K562 (cell line): ENCODE data around the gene ME3.

Experiments
- BCLAF1 ChIP-seq, 2 experiments: fragments of 450-650 bp in 1 of 2; IDR thresholded peaks; 2 replicates each; pipeline ENCODE4 v1.6.1; 2011 to 2017; ENCODE audit warnings: low read depth in 2 of 2, antibody characterized with exemption in 1 of 2, borderline replicate concordance in 1 of 2, low read length in 1 of 2, mild to moderate bottlenecking in 1 of 2, mixed read lengths in 1 of 2; ENCODE audit not compliant: control insufficient read depth in 1 of 2
- CBX8 ChIP-seq: fragments of 200-600 bp; sonication (generic); IDR thresholded peaks from 2 replicates; pipeline ENCODE4 v1.6.1; 2012; ENCODE audit warnings: borderline replicate concordance, mixed run types, low read depth, mild to moderate bottlenecking, moderate library complexity, mixed read lengths, low read length, control low read depth, inconsistent platforms; ENCODE audit not compliant: poor library complexity, severe bottlenecking; ENCODE audit errors: extremely low read depth
- CTCF ChIP-seq, 3 experiments: IDR thresholded peaks in 2 of 3; conservative IDR thresholded peaks in 1 of 3; 2 replicates each; pipeline ENCODE4 v1.5.1; 2011 to 2012; ENCODE audit warnings: low read length in 3 of 3, mild to moderate bottlenecking in 3 of 3, control low read depth in 2 of 3, improper control_type of control experiment in 1 of 3, inconsistent platforms in 1 of 3, low read depth in 1 of 3, mixed read lengths in 1 of 3, moderate library complexity in 1 of 3; ENCODE audit not compliant: insufficient read depth in 2 of 3
- MAX ChIP-seq: sonication (generic); formaldehyde crosslinking; IDR thresholded peaks from 2 replicates; pipeline ENCODE4 v1.9.0; 2022; ENCODE audit warnings: mild to moderate bottlenecking, missing genetic modification reagents
- POLR2A ChIP-seq: fragments of 450-650 bp; conservative IDR thresholded peaks from 2 replicates; pipeline ENCODE4 v1.6.1; 2016
- POLR2AphosphoS2 ChIP-seq: IDR thresholded peaks from 2 replicates; pipeline ENCODE4 v1.6.1; 2012; ENCODE audit warnings: low read length, improper control_type of control experiment
- RBM39 ChIP-seq: fragments of 200-400 bp; formaldehyde crosslinking; optimal IDR thresholded peaks from 2 replicates; pipeline ENCODE3; 2018; ENCODE audit warnings: low read depth, low read length
- SMAD1 ChIP-seq: fragments of 150-350 bp; IDR thresholded peaks from 2 replicates; pipeline ENCODE4 v1.6.1; 2014; ENCODE audit warnings: low read length, low read depth; ENCODE audit not compliant: partially characterized antibody

- TF ChIP-seq CTCF (IDR thresholded peaks at IDR 0.05 in 2 of 3, conservative IDR thresholded peaks at IDR 0.05 in 1 of 3; ENCODE audit: insufficient read depth in 2 of 3, low read depth in 1 of 3, low read length in 3 of 3) (no peak), POLR2A (no peak), POLR2AphosphoS2 (no peak), SMAD1 (no peak), RBM39 (no peak), MAX (no peak), CBX8 (no peak), BCLAF1 (IDR thresholded peaks at IDR 0.05; ENCODE audit: borderline replicate concordance in 1 of 2, control insufficient read depth in 1 of 2, low read depth in 2 of 2, low read length in 1 of 2) (no peak)
Measured at GRCh38 chr11:86582898-86583297, 89.5 kb downstream of the ME3 start.
